GM21360 (cell line): Measurements from ENCODE around the gene NFKBIE.

Experiments
- ATAC-seq: cut with Tn5 transposase; IDR thresholded peaks from one replicate; pipeline ENCODE4 v1.9.1; 2021; ENCODE audit warnings: mild to moderate bottlenecking, moderate library complexity; ENCODE audit not compliant: unreplicated experiment

The NFKBIE gene

GRCh38 chr6:44298055-44298803 lies 32.9 kb upstream of the NFKBIE start:
- ATAC-seq: no peak

- no peak for ATAC-seq
Measured at GRCh38 chr6:44297063-44298038, 32.0 kb upstream of the NFKBIE start.

GRCh38 chr6:44294832-44295791 lies 29.8 kb upstream of the NFKBIE start:
- no peak for ATAC-seq

- no peak for ATAC-seq
Measured at GRCh38 chr6:44292661-44293365, 27.5 kb upstream of the NFKBIE start.

GRCh38 chr6:44291841-44292240 lies 26.5 kb upstream of the NFKBIE start:
- ATAC-seq: no peak

GRCh38 chr6:44289726-44290260 lies 24.4 kb upstream of the NFKBIE start:
- no peak for ATAC-seq

- ATAC-seq: no peak
Measured at GRCh38 chr6:44286747-44287146, 21.4 kb upstream of the NFKBIE start.

GRCh38 chr6:44286285-44286565 lies 20.9 kb upstream of the NFKBIE start:
- no peak for ATAC-seq

GRCh38 chr6:44285552-44286284 lies 20.4 kb upstream of the NFKBIE start:
- no peak for ATAC-seq

- ATAC-seq: no peak
Measured at GRCh38 chr6:44284867-44285266, 19.5 kb upstream of the NFKBIE start.

GRCh38 chr6:44284121-44284520 lies 18.8 kb upstream of the NFKBIE start:
- ATAC-seq: no peak

- ATAC-seq: no peak
Measured at GRCh38 chr6:44278774-44279697, 13.7 kb upstream of the NFKBIE start.

GRCh38 chr6:44278315-44278714 lies 13.0 kb upstream of the NFKBIE start:
- ATAC-seq: no peak

GRCh38 chr6:44277763-44278162 lies 12.4 kb upstream of the NFKBIE start:
- ATAC-seq: no peak

- ATAC-seq: no peak
Measured at GRCh38 chr6:44276667-44277640, 11.6 kb upstream of the NFKBIE start.

- ATAC-seq: no peak
Measured at GRCh38 chr6:44275749-44276648, 10.6 kb upstream of the NFKBIE start.
